ENCODE data around the gene LRP1B. TPM values are rescaled to one million over a fixed set of nuclear protein-coding genes. Genes with fewer than 3 reads are reported as not detected.

LRP1B gene
- total and polyA plus RNA-seq, 7 experiments from 2014 or later = 0.10 TPM; not detected in 6

DNA sequence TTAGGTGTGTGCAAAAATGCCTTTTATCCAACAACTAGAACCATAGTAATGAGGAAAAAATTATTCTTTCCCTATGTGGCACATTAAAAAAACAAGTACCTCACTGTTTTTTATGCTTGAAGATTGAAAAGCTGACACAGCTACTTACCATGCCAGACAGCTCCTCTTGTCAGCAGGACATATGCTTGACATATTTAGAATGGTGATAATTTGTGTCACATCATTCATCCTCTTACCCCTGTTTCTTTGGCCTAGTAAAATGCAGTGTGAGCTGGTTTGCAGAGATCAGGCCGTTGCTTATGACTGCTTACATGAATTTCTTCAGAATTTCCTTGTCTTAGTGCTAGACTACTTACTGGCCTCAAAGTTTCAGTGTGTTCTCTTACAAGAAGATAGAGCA lies 869.9 kb downstream of the LRP1B start:
- no peaks in the 10 kb centered on the region for H3K27me3 ChIP-seq (ENCODE audit: control insufficient read depth in 2 of 2, insufficient read depth in 2 of 2, low read length in 2 of 2)
- Mint-ChIP-seq H3K27ac (no peak overlapping the region), H3K36me3 (no peaks in the 10 kb centered on the region), H3K9me3 (peaks cover 0 to 8% (median 2%) of the 10 kb centered on the region in 11 donors), H3K4me1 (no peaks in the 10 kb centered on the region), H3K27me3 (no peaks in the 10 kb centered on the region), H3K4me3 (no peak overlapping the region)
- CTCF ChIA-PET = no interaction called here
- no peak overlapping the region for H3K4me3 ChIP-seq (ENCODE audit: low read length)
- POLR2A ChIA-PET = no interaction called here
- DNase-seq = no peak
- no peak overlapping the region for H3K27ac ChIP-seq (ENCODE audit: low read depth, low read length)
- H3K36me3 ChIP-seq (ENCODE audit: control insufficient read depth in 2 of 3, insufficient read depth in 3 of 3, low read length in 3 of 3) = no peaks in the 10 kb centered on the region
- no peak for ATAC-seq
- H3K9me3 ChIP-seq (ENCODE audit: control insufficient read depth in 2 of 3, low read length in 3 of 3) = no peaks in the 10 kb centered on the region
- intact Hi-C loops (cut with micrococcal nuclease) = no loop called here
- H3K4me1 ChIP-seq (ENCODE audit: control insufficient read depth in 2 of 2, insufficient read depth in 2 of 2, low read length in 2 of 2) = no peaks in the 10 kb centered on the region

DNA sequence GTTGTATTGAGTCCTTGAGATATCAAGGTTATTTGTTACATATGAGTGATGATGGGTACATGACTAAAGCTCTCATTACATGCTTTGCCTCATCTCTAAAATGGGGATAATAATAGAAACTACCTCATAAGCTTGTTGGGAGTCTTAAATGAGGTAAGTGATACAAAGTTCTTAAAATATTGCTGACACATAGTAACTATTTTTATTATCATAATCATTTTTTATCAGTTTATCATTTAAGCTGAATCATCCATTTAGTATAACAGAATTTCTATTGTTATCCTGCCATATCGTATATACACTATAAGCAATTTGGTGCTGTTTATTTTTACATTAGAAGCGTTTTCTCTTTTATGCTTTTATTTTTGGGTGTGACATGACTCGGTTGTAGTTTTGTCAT lies 871.1 kb downstream of the LRP1B start:
- Histone ChIP-seq H3K27ac (ENCODE audit: low read depth, low read length) (no peak overlapping the region), H3K4me1 (ENCODE audit: control insufficient read depth in 2 of 2, insufficient read depth in 2 of 2, low read length in 2 of 2) (no peaks in the 10 kb centered on the region), H3K4me3 (ENCODE audit: low read length) (no peak overlapping the region), H3K36me3 (ENCODE audit: control insufficient read depth in 2 of 3, insufficient read depth in 3 of 3, low read length in 3 of 3) (no peaks in the 10 kb centered on the region), H3K9me3 (ENCODE audit: control insufficient read depth in 2 of 3, low read length in 3 of 3) (no peaks in the 10 kb centered on the region), H3K27me3 (ENCODE audit: control insufficient read depth in 2 of 2, insufficient read depth in 2 of 2, low read length in 2 of 2) (no peaks in the 10 kb centered on the region)
- H3K27ac Mint-ChIP-seq = no peak overlapping the region
- intact Hi-C loops (cut with micrococcal nuclease) = no loop called here
- H3K4me1 Mint-ChIP-seq = no peaks in the 10 kb centered on the region
- H3K36me3 Mint-ChIP-seq = no peaks in the 10 kb centered on the region
- ATAC-seq (no peak), DNase-seq (no peak)
- H3K27me3 Mint-ChIP-seq = no peaks in the 10 kb centered on the region
- POLR2A ChIA-PET = no interaction called here
- H3K9me3 Mint-ChIP-seq = peaks cover 0 to 2% (median 0%) of the 10 kb centered on the region in 11 donors
- CTCF ChIA-PET = no interaction called here
- no peak overlapping the region for H3K4me3 Mint-ChIP-seq

DNA sequence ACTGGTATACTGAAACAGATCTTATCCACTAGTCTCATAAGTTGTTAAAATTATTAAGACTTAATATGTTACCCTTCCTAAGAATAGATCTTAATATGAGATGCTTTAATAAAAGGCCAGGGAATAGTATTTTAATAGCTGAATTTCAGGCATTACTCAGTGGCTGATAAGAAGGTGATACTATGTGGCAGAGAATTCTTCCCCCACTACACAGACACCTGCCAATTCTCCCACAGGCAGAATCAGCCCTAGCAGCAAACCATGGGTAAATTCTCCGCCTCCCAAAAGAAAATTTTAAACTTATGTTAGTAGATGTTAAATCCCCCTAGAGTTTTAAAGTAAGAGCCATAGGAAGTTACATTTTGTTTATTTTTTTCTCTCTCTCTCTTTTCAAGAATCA lies 888.8 kb downstream of the LRP1B start:
- ATAC-seq (no peak), DNase-seq (no peak)
- no peak overlapping the region for H3K4me3 Mint-ChIP-seq
- no peaks in the 10 kb centered on the region for H3K27me3 ChIP-seq (ENCODE audit: control insufficient read depth in 2 of 2, insufficient read depth in 2 of 2, low read length in 2 of 2)
- no peaks in the 10 kb centered on the region for H3K36me3 Mint-ChIP-seq
- H3K4me1 ChIP-seq (ENCODE audit: control insufficient read depth in 2 of 2, insufficient read depth in 2 of 2, low read length in 2 of 2) = no peaks in the 10 kb centered on the region
- no peaks in the 10 kb centered on the region for H3K27me3 Mint-ChIP-seq
- intact Hi-C loops (cut with micrococcal nuclease) = no loop called here
- peaks cover 0 to 16% (median 0%) of the 10 kb centered on the region in 11 donors for H3K9me3 Mint-ChIP-seq
- H3K36me3 ChIP-seq (ENCODE audit: control insufficient read depth in 2 of 3, insufficient read depth in 3 of 3, low read length in 3 of 3) = no peaks in the 10 kb centered on the region
- H3K4me3 ChIP-seq (ENCODE audit: low read length) = no peak overlapping the region
- no peaks in the 10 kb centered on the region for H3K4me1 Mint-ChIP-seq
- no peak overlapping the region for H3K27ac Mint-ChIP-seq
- ChIA-PET POLR2A (no interaction called here), CTCF (no interaction called here)
- H3K9me3 ChIP-seq (ENCODE audit: control insufficient read depth in 2 of 3, low read length in 3 of 3) = no peaks in the 10 kb centered on the region
- H3K27ac ChIP-seq (ENCODE audit: low read depth, low read length) = no peak overlapping the region

DNA sequence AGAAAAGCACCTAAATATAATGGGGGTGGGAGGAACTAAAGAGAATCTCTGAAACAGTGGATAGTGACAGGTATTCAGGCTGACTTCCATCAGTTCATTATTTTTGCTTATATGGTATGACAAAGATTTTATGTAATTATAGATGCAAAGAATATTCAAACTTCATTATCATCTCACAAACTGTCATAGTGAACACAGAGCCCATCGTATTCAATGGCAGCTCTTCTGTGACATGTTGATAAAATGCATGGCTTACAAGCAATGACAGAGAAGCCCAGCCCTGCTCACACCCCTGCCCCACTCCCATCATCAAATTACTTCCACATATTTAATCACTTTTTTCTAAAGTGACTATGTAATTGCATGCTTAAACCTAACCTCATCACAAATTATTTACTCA lies 904.3 kb downstream of the LRP1B start:
- peaks cover 2 to 23% (median 7%) of the 10 kb centered on the region in 11 donors for H3K9me3 Mint-ChIP-seq
- intact Hi-C loops (cut with micrococcal nuclease) = no loop called here

DNA sequence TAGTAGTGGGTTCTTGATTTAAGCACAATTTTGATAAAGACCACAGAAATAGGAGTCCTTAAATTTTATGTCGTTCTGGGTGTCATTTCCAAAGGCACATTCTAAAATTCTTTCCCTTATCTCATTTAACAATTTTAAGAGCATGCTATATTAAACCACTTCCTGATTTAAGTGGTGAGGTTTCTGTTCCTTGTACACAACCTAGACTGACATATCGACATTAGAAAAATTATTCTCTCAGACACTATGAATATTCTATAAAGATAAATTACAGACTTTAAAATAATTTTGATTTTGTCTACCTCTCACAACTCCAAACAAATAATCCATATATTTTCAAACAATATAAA lies 923.8 kb downstream of the LRP1B start:
- Mint-ChIP-seq H3K27ac (no peak overlapping the region), H3K4me1 (peaks cover 0 to 2% (median 0%) of the 10 kb centered on the region in 7 donors), H3K27me3 (no peaks in the 10 kb centered on the region), H3K9me3 (peaks cover 0 to 16% (median 9%) of the 10 kb centered on the region in 11 donors), H3K4me3 (no peak overlapping the region), H3K36me3 (no peaks in the 10 kb centered on the region)
- no peaks in the 10 kb centered on the region for H3K9me3 ChIP-seq (ENCODE audit: control insufficient read depth in 2 of 3, low read length in 3 of 3)
- ChIA-PET POLR2A (no interaction called here), CTCF (no interaction called here)
- DNase-seq (no peak), ATAC-seq (no peak)
- no peaks in the 10 kb centered on the region for H3K27me3 ChIP-seq (ENCODE audit: control insufficient read depth in 2 of 2, insufficient read depth in 2 of 2, low read length in 2 of 2)
- no peak overlapping the region for H3K4me3 ChIP-seq (ENCODE audit: low read length)
- no peak overlapping the region for H3K27ac ChIP-seq (ENCODE audit: low read depth, low read length)
- no peaks in the 10 kb centered on the region for H3K36me3 ChIP-seq (ENCODE audit: control insufficient read depth in 2 of 3, insufficient read depth in 3 of 3, low read length in 3 of 3)
- no peaks in the 10 kb centered on the region for H3K4me1 ChIP-seq (ENCODE audit: control insufficient read depth in 2 of 2, insufficient read depth in 2 of 2, low read length in 2 of 2)
- intact Hi-C loops (cut with micrococcal nuclease) = no loop called here

More for the DNA sequence above, 904.3 kb downstream of the LRP1B start:
- POLR2A ChIA-PET = no interaction called here
- H3K27me3 Mint-ChIP-seq = no peaks in the 10 kb centered on the region
- CTCF ChIA-PET = no interaction called here
- no peak overlapping the region for H3K27ac Mint-ChIP-seq
- Histone ChIP-seq H3K27me3 (ENCODE audit: control insufficient read depth in 2 of 2, insufficient read depth in 2 of 2, low read length in 2 of 2) (no peaks in the 10 kb centered on the region), H3K36me3 (ENCODE audit: control insufficient read depth in 2 of 3, insufficient read depth in 3 of 3, low read length in 3 of 3) (no peaks in the 10 kb centered on the region), H3K4me1 (ENCODE audit: control insufficient read depth in 2 of 2, insufficient read depth in 2 of 2, low read length in 2 of 2) (no peaks in the 10 kb centered on the region), H3K27ac (ENCODE audit: low read depth, low read length) (no peak overlapping the region), H3K4me3 (ENCODE audit: low read length) (no peak overlapping the region), H3K9me3 (ENCODE audit: control insufficient read depth in 2 of 3, low read length in 3 of 3) (no peaks in the 10 kb centered on the region)
- no peaks in the 10 kb centered on the region for H3K4me1 Mint-ChIP-seq
- no peak for DNase-seq
- no peak overlapping the region for H3K4me3 Mint-ChIP-seq
- no peak for ATAC-seq
- H3K36me3 Mint-ChIP-seq = no peaks in the 10 kb centered on the region

DNA sequence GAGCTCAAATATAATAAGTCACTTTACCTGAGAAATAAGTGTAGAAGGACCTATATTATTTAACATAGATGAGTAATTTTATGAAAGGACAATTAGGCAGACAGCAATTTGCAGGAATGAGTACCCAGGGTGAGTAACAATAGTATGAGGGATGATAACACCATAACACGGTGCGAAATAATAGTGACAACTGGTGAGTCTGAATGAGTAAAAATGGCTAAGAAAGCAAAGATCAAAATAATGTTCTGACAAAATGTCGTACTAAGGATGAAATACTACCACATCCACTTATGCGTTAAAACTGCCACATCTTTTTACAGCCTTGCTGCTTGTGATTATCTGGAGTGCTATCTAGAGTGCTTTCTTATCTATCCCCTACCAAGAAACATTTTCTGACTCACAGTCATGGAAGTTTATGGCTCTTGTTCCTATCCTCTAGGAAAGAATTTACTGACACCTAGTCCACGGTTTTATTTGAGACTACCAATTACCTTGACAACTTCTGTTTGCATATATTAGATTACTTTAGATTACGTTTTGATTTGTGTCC lies 929.7 kb downstream of the LRP1B start:
- no peak overlapping the region for H3K4me3 Mint-ChIP-seq
- ATAC-seq = no peak
- H3K27me3 Mint-ChIP-seq = no peaks in the 10 kb centered on the region
- Histone ChIP-seq H3K4me1 (ENCODE audit: control insufficient read depth in 2 of 2, insufficient read depth in 2 of 2, low read length in 2 of 2) (no peaks in the 10 kb centered on the region), H3K27ac (ENCODE audit: low read depth, low read length) (no peak overlapping the region), H3K9me3 (ENCODE audit: control insufficient read depth in 2 of 3, low read length in 3 of 3) (no peaks in the 10 kb centered on the region), H3K27me3 (ENCODE audit: control insufficient read depth in 2 of 2, insufficient read depth in 2 of 2, low read length in 2 of 2) (no peaks in the 10 kb centered on the region), H3K36me3 (ENCODE audit: control insufficient read depth in 2 of 3, insufficient read depth in 3 of 3, low read length in 3 of 3) (no peaks in the 10 kb centered on the region), H3K4me3 (ENCODE audit: low read length) (no peak overlapping the region)
- no peak for DNase-seq
- H3K9me3 Mint-ChIP-seq = peaks cover 0 to 19% (median 9%) of the 10 kb centered on the region in 11 donors
- intact Hi-C loops (cut with micrococcal nuclease) = no loop called here
- peaks cover 0 to 2% (median 0%) of the 10 kb centered on the region in 7 donors for H3K4me1 Mint-ChIP-seq
- POLR2A ChIA-PET = no interaction called here
- no peak overlapping the region for H3K27ac Mint-ChIP-seq
- CTCF ChIA-PET = no interaction called here
- H3K36me3 Mint-ChIP-seq = no peaks in the 10 kb centered on the region

DNA sequence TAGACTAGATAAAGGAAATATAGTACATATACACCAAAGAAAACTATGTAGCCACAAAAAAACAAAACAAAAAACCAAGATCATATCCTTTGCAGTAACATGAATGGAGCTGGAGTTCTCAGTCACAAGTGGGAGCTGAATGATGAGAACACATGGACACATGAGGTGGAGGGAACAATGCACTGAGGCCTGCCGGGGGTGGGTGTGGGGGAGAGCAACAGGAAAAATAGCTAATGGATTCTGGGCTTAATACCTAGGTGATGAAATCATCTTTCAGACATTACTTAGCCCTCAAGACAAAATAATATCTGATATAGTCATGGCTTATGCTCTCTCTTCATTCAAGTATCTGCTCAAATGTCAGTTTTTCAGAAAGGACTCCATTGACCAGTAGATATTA lies 930.6 kb downstream of the LRP1B start:
- H3K4me1 ChIP-seq (ENCODE audit: control insufficient read depth in 2 of 2, insufficient read depth in 2 of 2, low read length in 2 of 2) = no peaks in the 10 kb centered on the region
- H3K4me3 ChIP-seq (ENCODE audit: low read length) = no peak overlapping the region
- H3K36me3 Mint-ChIP-seq = no peaks in the 10 kb centered on the region
- no peak overlapping the region for H3K27ac Mint-ChIP-seq
- H3K27me3 ChIP-seq (ENCODE audit: control insufficient read depth in 2 of 2, insufficient read depth in 2 of 2, low read length in 2 of 2) = no peaks in the 10 kb centered on the region
- peaks cover 0 to 19% (median 6%) of the 10 kb centered on the region in 11 donors for H3K9me3 Mint-ChIP-seq
- CTCF ChIA-PET = no interaction called here
- no peak for ATAC-seq
- no peaks in the 10 kb centered on the region for H3K4me1 Mint-ChIP-seq
- intact Hi-C loops (cut with micrococcal nuclease) = no loop called here
- no peaks in the 10 kb centered on the region for H3K36me3 ChIP-seq (ENCODE audit: control insufficient read depth in 2 of 3, insufficient read depth in 3 of 3, low read length in 3 of 3)
- DNase-seq = no peak
- POLR2A ChIA-PET = no interaction called here
- H3K27me3 Mint-ChIP-seq = no peaks in the 10 kb centered on the region
- peaks cover 0 to 4% (median 0%) of the 10 kb centered on the region in 3 experiments for H3K9me3 ChIP-seq (ENCODE audit: control insufficient read depth in 2 of 3, low read length in 3 of 3)
- no peak overlapping the region for H3K27ac ChIP-seq (ENCODE audit: low read depth, low read length)
- no peak overlapping the region for H3K4me3 Mint-ChIP-seq

All from naive thymus-derived CD4-positive, alpha-beta T cell (primary cell).